ENCODE results near the gene FAT1. TPM values are rescaled to one million over a fixed set of nuclear protein-coding genes. Genes with fewer than 3 reads are reported as not detected.
A peak's percentile ranks its signal among the peaks of the same experiment; 100 is the strongest.

The FAT1 gene
- polyA plus RNA-seq = 186 TPM
- long read RNA-seq, donor 1, transcript FAT1-208 (2 exons, 1,852 nt) = major isoform, 6 of 9 reads
- long read RNA-seq, donor 1, partial matches to known transcripts = 0 of 9 reads
- long read RNA-seq, donor 1, other reads (novel, unspliced or antisense) = 0 of 9 reads
- long read RNA-seq, donor 2, transcript FAT1-202 (3 exons, 2,224 nt) = minor isoform, 7 of 26 reads
- long read RNA-seq, donor 2, transcript FAT1-208 (2 exons, 1,852 nt) = major isoform, 13 of 26 reads
- long read RNA-seq, donor 2, partial matches to known transcripts = 5 of 26 reads
- long read RNA-seq, donor 2, other reads (novel, unspliced or antisense) = 0 of 26 reads
- long read RNA-seq, donor 3, transcript FAT1-202 (3 exons, 2,224 nt) = major isoform, 10 of 38 reads
- long read RNA-seq, donor 3, transcript FAT1-208 (2 exons, 1,852 nt) = major isoform, 10 of 38 reads
- long read RNA-seq, donor 3, partial matches to known transcripts = 18 of 38 reads
- long read RNA-seq, donor 3, other reads (novel, unspliced or antisense) = 0 of 38 reads
- long read RNA-seq, donor 4, partial matches to known transcripts = 0 of 4 reads
- long read RNA-seq, donor 4, other reads (novel, unspliced or antisense) = 0 of 4 reads
- long read RNA-seq, donor 5, transcript FAT1-208 (2 exons, 1,852 nt) = major isoform, 13 of 17 reads
- long read RNA-seq, donor 5, partial matches to known transcripts = 0 of 17 reads
- long read RNA-seq, donor 5, other reads (novel, unspliced or antisense) = 0 of 17 reads
- long read RNA-seq, donor 6, transcript FAT1-202 (3 exons, 2,224 nt) = minor isoform, 7 of 22 reads
- long read RNA-seq, donor 6, transcript FAT1-208 (2 exons, 1,852 nt) = major isoform, 10 of 22 reads
- long read RNA-seq, donor 6, partial matches to known transcripts = 5 of 22 reads
- long read RNA-seq, donor 6, other reads (novel, unspliced or antisense) = 0 of 22 reads
- long read RNA-seq, donor 7, partial matches to known transcripts = 0 of 7 reads
- long read RNA-seq, donor 7, other reads (novel, unspliced or antisense) = 0 of 7 reads
- long read RNA-seq, donor 8, transcript FAT1-208 (2 exons, 1,852 nt) = minor isoform, 8 of 29 reads
- long read RNA-seq, donor 8, transcript FAT1-202 (3 exons, 2,224 nt) = major isoform, 14 of 29 reads
- long read RNA-seq, donor 8, partial matches to known transcripts = 6 of 29 reads
- long read RNA-seq, donor 8, other reads (novel, unspliced or antisense) = 0 of 29 reads
- long read RNA-seq, donor 9, transcript FAT1-208 (2 exons, 1,852 nt) = minor isoform, 6 of 13 reads
- long read RNA-seq, donor 9, transcript FAT1-202 (3 exons, 2,224 nt) = major isoform, 7 of 13 reads
- long read RNA-seq, donor 9, partial matches to known transcripts = 0 of 13 reads
- long read RNA-seq, donor 9, other reads (novel, unspliced or antisense) = 0 of 13 reads
- long read RNA-seq, donor 10, transcript FAT1-208 (2 exons, 1,852 nt) = major isoform, 10 of 40 reads
- long read RNA-seq, donor 10, transcript FAT1-202 (3 exons, 2,224 nt) = major isoform, 10 of 40 reads
- long read RNA-seq, donor 10, partial matches to known transcripts = 19 of 40 reads
- long read RNA-seq, donor 10, other reads (novel, unspliced or antisense) = 0 of 40 reads
- long read RNA-seq, donor 11, transcript FAT1-202 (3 exons, 2,224 nt) = minor isoform, 6 of 15 reads
- long read RNA-seq, donor 11, transcript FAT1-208 (2 exons, 1,852 nt) = major isoform, 8 of 15 reads
- long read RNA-seq, donor 11, partial matches to known transcripts = 0 of 15 reads
- long read RNA-seq, donor 11, other reads (novel, unspliced or antisense) = 0 of 15 reads

- Histone ChIP-seq H3K27me3 (ENCODE audit: control insufficient read depth, insufficient read depth, low read length) (no peaks in the 10 kb centered on the region), H3K9me3 (ENCODE audit: control insufficient read depth, low read depth, low read length) (peaks cover 14% of the 10 kb centered on the region), H3K36me3 (ENCODE audit: control insufficient read depth, insufficient read depth, low read length) (no peaks in the 10 kb centered on the region), H3K27ac (ENCODE audit: low read length) (peak within 1 kb of the TSS; percentile 87), H3K4me1 (ENCODE audit: control insufficient read depth, insufficient read depth, low read length) (peaks cover 6% of the 10 kb centered on the region), H3K4me3 (ENCODE audit: low read length) (peak within 1 kb of the TSS; percentile 94)
- WGBS (ENCODE audit: insufficient coverage, low lambda C conversion rate) = no CpG with 5 or more reads among the region's 112 CpGs
- DNase-seq = peak; percentile 64 to 91
Measured at GRCh38 chr4:186723292-186724057, at the start of gene FAT1. FAT1 (minus strand) TSS chr4:186723856; CDS start chr4:186709827, 14,029 bp downstream.

GRCh38 chr4:186772936-186773487, 49.4 kb upstream of the FAT1 start:
- no peak overlapping the region for H3K4me3 ChIP-seq (ENCODE audit: low read length)
- no peaks in the 10 kb centered on the region for H3K9me3 ChIP-seq (ENCODE audit: control insufficient read depth, low read depth, low read length)
- H3K4me1 ChIP-seq (ENCODE audit: control insufficient read depth, insufficient read depth, low read length) = no peaks in the 10 kb centered on the region
- no peaks in the 10 kb centered on the region for H3K36me3 ChIP-seq (ENCODE audit: control insufficient read depth, insufficient read depth, low read length)
- no peak overlapping the region for H3K27ac ChIP-seq (ENCODE audit: low read length)
- H3K27me3 ChIP-seq (ENCODE audit: control insufficient read depth, insufficient read depth, low read length) = no peaks in the 10 kb centered on the region
- no peak for DNase-seq
- 87% methylated on average over 3 of the region's 12 CpGs for WGBS (ENCODE audit: insufficient coverage, low lambda C conversion rate)

GRCh38 chr4:186771624-186772023, 48.0 kb upstream of the FAT1 start:
- 67% methylated on average over 1 of the region's 2 CpGs for WGBS (ENCODE audit: insufficient coverage, low lambda C conversion rate)
- no peaks in the 10 kb centered on the region for H3K27me3 ChIP-seq (ENCODE audit: control insufficient read depth, insufficient read depth, low read length)
- DNase-seq = no peak
- no peaks in the 10 kb centered on the region for H3K36me3 ChIP-seq (ENCODE audit: control insufficient read depth, insufficient read depth, low read length)
- H3K9me3 ChIP-seq (ENCODE audit: control insufficient read depth, low read depth, low read length) = no peaks in the 10 kb centered on the region
- no peak overlapping the region for H3K4me3 ChIP-seq (ENCODE audit: low read length)
- no peak overlapping the region for H3K27ac ChIP-seq (ENCODE audit: low read length)
- peaks cover 3% of the 10 kb centered on the region for H3K4me1 ChIP-seq (ENCODE audit: control insufficient read depth, insufficient read depth, low read length)

- no peak overlapping the region for H3K27ac ChIP-seq (ENCODE audit: low read length)
- H3K9me3 ChIP-seq (ENCODE audit: control insufficient read depth, low read depth, low read length) = no peaks in the 10 kb centered on the region
- WGBS (ENCODE audit: insufficient coverage, low lambda C conversion rate) = 89% methylated on average over 3 of the region's 4 CpGs
- no peak for DNase-seq
- H3K4me3 ChIP-seq (ENCODE audit: low read length) = no peak overlapping the region
- H3K4me1 ChIP-seq (ENCODE audit: control insufficient read depth, insufficient read depth, low read length) = peaks cover 10% of the 10 kb centered on the region
- H3K27me3 ChIP-seq (ENCODE audit: control insufficient read depth, insufficient read depth, low read length) = no peaks in the 10 kb centered on the region
- H3K36me3 ChIP-seq (ENCODE audit: control insufficient read depth, insufficient read depth, low read length) = no peaks in the 10 kb centered on the region
Measured at GRCh38 chr4:186770481-186771175, 47.0 kb upstream of the FAT1 start.

GRCh38 chr4:186767794-186768193, 44.1 kb upstream of the FAT1 start:
- no peak for DNase-seq
- Histone ChIP-seq H3K27me3 (ENCODE audit: control insufficient read depth, insufficient read depth, low read length) (no peaks in the 10 kb centered on the region), H3K4me3 (ENCODE audit: low read length) (no peak overlapping the region), H3K36me3 (ENCODE audit: control insufficient read depth, insufficient read depth, low read length) (no peaks in the 10 kb centered on the region), H3K4me1 (ENCODE audit: control insufficient read depth, insufficient read depth, low read length) (peaks cover 21% of the 10 kb centered on the region), H3K9me3 (ENCODE audit: control insufficient read depth, low read depth, low read length) (no peaks in the 10 kb centered on the region), H3K27ac (ENCODE audit: low read length) (no peak overlapping the region)
- WGBS (ENCODE audit: insufficient coverage, low lambda C conversion rate) = no CpG with 5 or more reads among the region's 4 CpGs

- Histone ChIP-seq H3K9me3 (ENCODE audit: control insufficient read depth, low read depth, low read length) (no peaks in the 10 kb centered on the region), H3K36me3 (ENCODE audit: control insufficient read depth, insufficient read depth, low read length) (no peaks in the 10 kb centered on the region), H3K4me1 (ENCODE audit: control insufficient read depth, insufficient read depth, low read length) (peaks cover 21% of the 10 kb centered on the region), H3K27me3 (ENCODE audit: control insufficient read depth, insufficient read depth, low read length) (no peaks in the 10 kb centered on the region), H3K27ac (ENCODE audit: low read length) (peak overlapping the region; percentile 93), H3K4me3 (ENCODE audit: low read length) (no peak overlapping the region)
- WGBS (ENCODE audit: insufficient coverage, low lambda C conversion rate) = no CpG with 5 or more reads among the region's 18 CpGs
- peak; percentile 91 to 98 for DNase-seq
Measured at GRCh38 chr4:186765673-186766546, 42.3 kb upstream of the FAT1 start.

- DNase-seq = peak in 1 of 2 donors; percentile 57
- Histone ChIP-seq H3K36me3 (ENCODE audit: control insufficient read depth, insufficient read depth, low read length) (no peaks in the 10 kb centered on the region), H3K4me3 (ENCODE audit: low read length) (no peak overlapping the region), H3K27ac (ENCODE audit: low read length) (peak overlapping the region; percentile 93), H3K4me1 (ENCODE audit: control insufficient read depth, insufficient read depth, low read length) (peaks cover 21% of the 10 kb centered on the region), H3K27me3 (ENCODE audit: control insufficient read depth, insufficient read depth, low read length) (no peaks in the 10 kb centered on the region), H3K9me3 (ENCODE audit: control insufficient read depth, low read depth, low read length) (no peaks in the 10 kb centered on the region)
- WGBS (ENCODE audit: insufficient coverage, low lambda C conversion rate) = no CpG with 5 or more reads among the region's 9 CpGs
Measured at GRCh38 chr4:186765138-186765537, 41.5 kb upstream of the FAT1 start.

- no CpG with 5 or more reads among the region's 4 CpGs for WGBS (ENCODE audit: insufficient coverage, low lambda C conversion rate)
- H3K9me3 ChIP-seq (ENCODE audit: control insufficient read depth, low read depth, low read length) = peaks cover under 1% of the 10 kb centered on the region
- H3K27ac ChIP-seq (ENCODE audit: low read length) = peak overlapping the region; percentile 93
- DNase-seq = no peak
- no peaks in the 10 kb centered on the region for H3K27me3 ChIP-seq (ENCODE audit: control insufficient read depth, insufficient read depth, low read length)
- H3K4me1 ChIP-seq (ENCODE audit: control insufficient read depth, insufficient read depth, low read length) = peaks cover 21% of the 10 kb centered on the region
- no peaks in the 10 kb centered on the region for H3K36me3 ChIP-seq (ENCODE audit: control insufficient read depth, insufficient read depth, low read length)
- no peak overlapping the region for H3K4me3 ChIP-seq (ENCODE audit: low read length)
Measured at GRCh38 chr4:186764457-186764856, 40.8 kb upstream of the FAT1 start.
